Panc1 (cell line): ENCODE data around the gene GFPT2. TPM values are rescaled to one million over a fixed set of nuclear protein-coding genes. Genes with fewer than 3 reads are reported as not detected.

Source experiments
- ATAC-seq: fragments of 200-7000 bp; cut with Tn5 transposase; 2 replicates; pipeline ENCODE4 v1.9.1; 2020; ENCODE audit warnings: mild to moderate bottlenecking, moderate library complexity
- BruUV-seq: library from RNA; stranded (reverse); fragments of 400-500 nt; replicated peaks from 2 replicates; lab custom pipeline; 2021; lab: Mats Ljungman, UMichigan
- CTCF ChIA-PET: fragments of 300-600 bp; sonication (Branson Sonifier 250); formaldehyde crosslinking; loops from one replicate; lab custom pipeline; 2022; ENCODE audit warnings: antibody characterized with exemption; lab: Charles Lee
- POLR2A ChIA-PET: fragments of 300-600 bp; sonication (Branson Sonifier 250); formaldehyde crosslinking; loops from one replicate; lab custom pipeline; 2022; ENCODE audit warnings: antibody characterized with exemption; lab: Charles Lee
- DNase-seq: peaks from one replicate; pipeline ENCODE4 v3.0.0-alpha.2; 2010; ENCODE audit warnings: low read depth, low spot score
- H3K27ac ChIP-seq: 2 replicates; pipeline ENCODE4 v1.5.1; 2011; ENCODE audit warnings: mild to moderate bottlenecking, low read length, inconsistent platforms
- H3K27me3 ChIP-seq: fragments of 200-500 bp; sonication (Bioruptor generic); 2 replicates; pipeline ENCODE4 v1.6.0; 2014; ENCODE audit warnings: low read length, inconsistent platforms; ENCODE audit not compliant: control insufficient read depth, insufficient read depth
- H3K36me3 ChIP-seq: fragments of 200-500 bp; sonication (Bioruptor generic); 2 replicates; pipeline ENCODE4 v1.5.1; 2014; ENCODE audit warnings: inconsistent platforms, mild to moderate bottlenecking, low read length, moderate library complexity; ENCODE audit not compliant: control insufficient read depth, insufficient read depth
- H3K4me1 ChIP-seq: 2 replicates; pipeline ENCODE4 v1.5.1; 2011; ENCODE audit warnings: inconsistent platforms, mild to moderate bottlenecking, low read length, moderate library complexity; ENCODE audit not compliant: control insufficient read depth, insufficient read depth
- H3K4me3 ChIP-seq, 2 experiments: 2 replicates each; pipeline ENCODE4 v1.5.1; 2011 to 2012; ENCODE audit warnings: low read depth in 2 of 2, low read length in 2 of 2, mild to moderate bottlenecking in 2 of 2, inconsistent platforms in 1 of 2, moderate library complexity in 1 of 2
- H3K9me3 ChIP-seq: fragments of 200-500 bp; sonication (Bioruptor generic); 2 replicates; pipeline ENCODE4 v1.5.1; 2014; ENCODE audit warnings: low read depth, mild to moderate bottlenecking, inconsistent platforms, low read length, moderate library complexity; ENCODE audit not compliant: control insufficient read depth, insufficient read depth
- CTCF ChIP-seq: fragments of 450-650 bp; IDR thresholded peaks from 2 replicates; pipeline ENCODE4 v1.5.1; 2017; ENCODE audit warnings: mild to moderate bottlenecking
- POLR2AphosphoS5 ChIP-seq: IDR thresholded peaks from 2 replicates; pipeline ENCODE4 v1.6.1; 2012; ENCODE audit warnings: mild to moderate bottlenecking, low read depth, low read length, moderate library complexity
- REST ChIP-seq, 2 experiments: IDR thresholded peaks; 2 replicates each; pipeline ENCODE4 v1.6.1; 2011 to 2012; ENCODE audit warnings: low read depth in 2 of 2, control low read depth in 1 of 2, low read length in 1 of 2, mild to moderate bottlenecking in 1 of 2, moderate library complexity in 1 of 2; ENCODE audit not compliant: insufficient read depth in 1 of 2
- SIN3A ChIP-seq: IDR thresholded peaks from 2 replicates; pipeline ENCODE4 v1.6.1; 2012; ENCODE audit warnings: low read depth, mild to moderate bottlenecking, low read length, moderate library complexity, borderline replicate concordance; ENCODE audit not compliant: insufficient read depth
- TCF7L2 ChIP-seq: IDR thresholded peaks from 2 replicates; pipeline ENCODE4 v1.6.1; 2011; ENCODE audit warnings: mild to moderate bottlenecking, low read depth, low read length, inconsistent platforms
- in situ Hi-C: cut with HindIII; loops from 2 replicates; pipeline ENCODE4 v1.10.0; 2016; ENCODE audit warnings: low sequenced_read_pairs, low pct_unique_long_range_greater_than_20kb
- intact Hi-C: fragments of 100-400 bp; cut with micrococcal nuclease; formaldehyde crosslinking; loops from one replicate; pipeline ENCODE4 v1.10.0; 2022; ENCODE audit not compliant: unreplicated experiment
- total RNA-seq: library from RNA; stranded (reverse); gene quantifications from one replicate; pipeline ENCODE4 v1.2.1, GENCODE V29; 2021; ENCODE audit not compliant: unreplicated experiment

Gene GFPT2
- total RNA-seq, 1 experiment from 2014 or later = 2.1 TPM

DNA sequence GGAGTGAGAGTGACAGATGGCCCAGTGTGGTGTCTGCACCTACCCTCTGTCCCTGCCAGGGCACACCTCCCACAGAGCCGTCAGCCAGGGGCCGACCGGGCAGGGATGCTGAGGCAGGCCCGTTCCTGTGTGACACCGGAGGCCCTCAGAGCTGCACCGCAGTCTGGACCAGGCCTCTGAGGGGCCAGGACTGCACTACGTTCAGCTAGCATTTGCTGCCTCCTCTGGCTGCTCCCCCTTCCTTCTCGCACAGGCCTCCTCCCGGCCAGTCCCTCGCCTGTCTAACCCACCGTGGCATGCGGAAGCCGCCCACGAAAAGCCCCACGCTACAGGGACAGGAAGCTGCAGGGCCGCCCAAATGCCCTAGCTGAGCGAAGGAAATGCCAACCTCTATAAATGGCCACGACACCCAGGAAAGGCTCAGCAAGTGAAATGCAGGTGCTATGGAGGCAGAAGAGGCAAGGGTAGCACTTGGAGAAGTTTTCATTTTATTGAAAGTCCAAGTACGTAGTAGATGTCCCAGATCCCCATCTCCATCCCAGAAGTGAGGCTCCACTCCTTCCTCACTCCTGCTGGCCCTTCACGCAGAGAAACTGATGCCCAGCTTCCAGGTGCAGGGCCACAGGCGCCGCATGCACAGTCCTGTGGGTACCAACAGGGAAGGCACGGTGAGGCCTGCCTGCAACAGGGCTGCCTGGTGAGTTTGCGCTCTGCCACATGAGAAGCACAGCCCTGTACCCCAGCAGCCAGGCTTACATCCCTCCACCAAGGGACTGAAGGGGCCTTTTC lies 99.9 kb downstream of the GFPT2 start:
- Histone ChIP-seq H3K27me3 (no peaks in the 10 kb centered on the region), H3K36me3 (no peaks in the 10 kb centered on the region), H3K9me3 (peaks cover 49% of the 10 kb centered on the region), H3K27ac (no peak overlapping the region), H3K4me3 (no peak overlapping the region), H3K4me1 (no peaks in the 10 kb centered on the region)
- no TSS peak for BruUV-seq
- intact Hi-C loops = no loop called here
- ChIA-PET POLR2A (no interaction called here), CTCF (no interaction called here)
- TF ChIP-seq CTCF (no peak), POLR2AphosphoS5 (no peak), REST (IDR thresholded peaks at IDR 0.05; ENCODE audit: insufficient read depth in 1 of 2, low read depth in 2 of 2, low read length in 1 of 2) (no peak), SIN3A (no peak), TCF7L2 (no peak)
- DNase-seq (no peak), ATAC-seq (no peak)
- in situ Hi-C loops = no loop called here

DNA sequence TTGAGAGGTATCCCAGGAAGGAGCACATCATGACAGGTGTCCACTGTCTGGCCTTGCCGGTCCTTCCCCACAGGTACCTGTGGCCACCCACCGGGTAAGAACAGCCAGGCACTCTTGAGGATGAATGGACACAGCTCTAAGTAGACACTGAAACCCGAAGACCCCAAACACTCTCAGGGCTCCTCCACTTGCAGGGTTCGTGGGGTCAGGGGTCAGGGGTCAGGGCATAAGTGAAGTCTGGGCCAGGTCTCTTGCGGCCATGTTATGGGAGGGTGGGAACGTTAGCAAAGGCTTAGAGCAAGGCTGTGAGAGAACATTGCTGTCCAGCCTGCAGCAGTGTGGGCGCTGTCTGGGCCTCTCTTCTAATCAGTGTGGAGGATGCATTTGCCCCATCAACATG lies 101.2 kb downstream of the GFPT2 start:
- in situ Hi-C loops (no loop called here), intact Hi-C loops (no loop called here)
- Histone ChIP-seq H3K4me1 (no peaks in the 10 kb centered on the region), H3K27ac (no peak overlapping the region), H3K9me3 (peaks cover 49% of the 10 kb centered on the region), H3K36me3 (no peaks in the 10 kb centered on the region; the same call in 1 of the 2 replicates), H3K4me3 (no peak overlapping the region), H3K27me3 (no peaks in the 10 kb centered on the region)
- BruUV-seq = no TSS peak
- DNase-seq (no peak), ATAC-seq (no peak)
- CTCF ChIA-PET = no interaction called here
- POLR2A ChIA-PET = no interaction called here
- TF ChIP-seq POLR2AphosphoS5 = no peak
- TF ChIP-seq CTCF = no peak
- no peak for TF ChIP-seq REST (IDR thresholded peaks at IDR 0.05; ENCODE audit: insufficient read depth in 1 of 2, low read depth in 2 of 2, low read length in 1 of 2)
- no peak for TF ChIP-seq TCF7L2
- no peak for TF ChIP-seq SIN3A
